Smooth muscle cell (in vitro differentiated cells): ENCODE data around the gene SLC25A21. TPM values are rescaled to one million over a fixed set of nuclear protein-coding genes. Genes with fewer than 3 reads are reported as not detected.

Experiments used
- DNase-seq: peaks from one replicate; lab custom pipeline; 2025; ENCODE audit not compliant: unreplicated experiment; lab: John Stamatoyannopoulos, UW
- H2AFZ ChIP-seq: fragments of 200-600 bp; sonication (generic); 2 replicates; pipeline ENCODE4 v1.6.0; 2016; ENCODE audit warnings: antibody characterized with exemption, low read depth, mild to moderate bottlenecking
- H3F3A ChIP-seq: fragments of 200-600 bp; sonication (generic); 2 replicates; pipeline ENCODE4 v1.6.0; 2017; ENCODE audit warnings: antibody characterized with exemption, low read depth
- H3K27ac ChIP-seq: fragments of 200-600 bp; sonication (generic); 2 replicates; pipeline ENCODE4 v1.5.1; 2016; ENCODE audit warnings: low read depth, mild to moderate bottlenecking
- H3K27me3 ChIP-seq: fragments of 200-600 bp; sonication (generic); 2 replicates; pipeline ENCODE4 v1.6.1; 2016; ENCODE audit warnings: low read depth, mild to moderate bottlenecking
- H3K36me3 ChIP-seq: fragments of 200-600 bp; sonication (generic); 2 replicates; pipeline ENCODE4 v1.5.1; 2016; ENCODE audit warnings: low read depth
- H3K4me1 ChIP-seq: fragments of 200-600 bp; sonication (generic); 2 replicates; pipeline ENCODE4 v1.5.1; 2016; ENCODE audit warnings: low read depth
- H3K4me2 ChIP-seq: fragments of 200-600 bp; sonication (generic); 2 replicates; pipeline ENCODE4 v1.6.0; 2016; ENCODE audit warnings: mild to moderate bottlenecking
- H3K4me3 ChIP-seq: fragments of 200-600 bp; sonication (generic); 2 replicates; pipeline ENCODE4 v1.5.1; 2016; ENCODE audit warnings: mild to moderate bottlenecking
- H3K79me2 ChIP-seq: fragments of 200-600 bp; sonication (generic); 2 replicates; pipeline ENCODE4 v1.6.0; 2016; ENCODE audit warnings: low read depth, mild to moderate bottlenecking
- H3K9ac ChIP-seq: fragments of 200-600 bp; sonication (generic); 2 replicates; pipeline ENCODE4 v1.6.0; 2016; ENCODE audit warnings: low read depth
- H3K9me3 ChIP-seq: fragments of 200-600 bp; sonication (generic); replicated peaks from 2 replicates; pipeline ENCODE4 v1.5.1; 2016; ENCODE audit warnings: low read depth
- H4K20me1 ChIP-seq: fragments of 200-600 bp; sonication (generic); 2 replicates; pipeline ENCODE4 v1.6.0; 2016; ENCODE audit warnings: low read depth
- WGBS: methylation state at CpG from one replicate; pipeline ENCODE4 v1.1.7; 2016; ENCODE audit warnings: low lambda C conversion rate; 5-methylcytosine and 5-hydroxymethylcytosine counted together
- polyA plus RNA-seq: library from polyadenylated mRNA; unstranded; fragments of >200 nt; fragmentation: Nextera tagmentation; extraction: Ambion mirVana; gene quantifications from 2 replicates; pipeline ENCODE4 v1.2.1, GENCODE V29; 2016
- total RNA-seq: library from RNA; depleted of rRNA; stranded (reverse); fragments of >200 nt; gene quantifications from 2 replicates; pipeline ENCODE4 v1.2.3, GENCODE V29; 2014
- TF ChIP-seq, protein P1 (sequence below): fragments of 200-600 bp; sonication (generic); IDR thresholded peaks from 2 replicates; pipeline ENCODE4 v1.5.1; 2017; ENCODE audit warnings: borderline replicate concordance, mild to moderate bottlenecking, antibody characterized with exemption; ENCODE audit not compliant: insufficient read depth, poor library complexity, severe bottlenecking

The SLC25A21 gene
- total and polyA plus RNA-seq, 2 experiments from 2014 or later = 1.1 TPM; not detected in 1

DNA sequence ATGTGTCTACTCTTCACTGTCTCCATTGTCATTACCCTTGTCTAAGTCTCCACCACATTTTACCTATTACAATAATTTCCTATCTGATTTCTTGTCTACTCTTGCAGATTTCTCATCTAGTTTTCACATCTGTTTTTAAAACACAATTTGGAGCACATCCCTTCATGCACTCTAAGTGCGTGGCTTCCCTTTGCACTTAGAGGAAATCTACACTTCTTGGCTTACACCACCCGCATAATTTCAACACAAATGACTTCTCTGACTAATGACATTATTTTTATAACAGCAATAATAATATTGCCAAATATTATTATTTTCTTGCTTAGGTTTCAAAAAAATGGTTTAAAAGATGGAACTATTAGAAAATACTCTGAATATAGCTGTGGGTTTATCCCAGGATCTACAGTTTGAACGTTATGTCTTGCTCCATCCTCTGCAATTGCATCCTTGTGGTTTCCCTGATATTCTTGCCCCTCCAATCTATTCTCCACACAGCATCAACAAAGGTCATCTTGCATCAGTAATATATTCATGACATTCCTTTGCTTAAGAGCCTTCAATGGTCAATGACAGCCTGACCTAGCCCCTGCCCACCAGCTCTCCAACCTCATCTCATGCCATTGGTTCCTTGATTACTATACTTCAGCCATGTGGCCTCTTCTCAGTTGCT is 153.7 kb downstream of the SLC25A21 start:
- H3K27me3 ChIP-seq = no peaks in the 10 kb centered on the region
- no peak overlapping the region for H3K27ac ChIP-seq
- H3K4me1 ChIP-seq = no peaks in the 10 kb centered on the region
- no peak overlapping the region for H3K4me3 ChIP-seq
- H3F3A ChIP-seq = no peaks in the 10 kb centered on the region
- H4K20me1 ChIP-seq = no peaks in the 10 kb centered on the region
- no peak for DNase-seq
- no peaks in the 10 kb centered on the region for H3K9me3 ChIP-seq
- H2AFZ ChIP-seq = no peak overlapping the region
- H3K9ac ChIP-seq = no peak overlapping the region
- no peaks in the 10 kb centered on the region for H3K79me2 ChIP-seq
- WGBS = 83% methylated on average over 3 of the region's 3 CpGs
- H3K4me2 ChIP-seq = no peak overlapping the region
- H3K36me3 ChIP-seq = no peaks in the 10 kb centered on the region
- TF ChIP-seq, protein P1, sequence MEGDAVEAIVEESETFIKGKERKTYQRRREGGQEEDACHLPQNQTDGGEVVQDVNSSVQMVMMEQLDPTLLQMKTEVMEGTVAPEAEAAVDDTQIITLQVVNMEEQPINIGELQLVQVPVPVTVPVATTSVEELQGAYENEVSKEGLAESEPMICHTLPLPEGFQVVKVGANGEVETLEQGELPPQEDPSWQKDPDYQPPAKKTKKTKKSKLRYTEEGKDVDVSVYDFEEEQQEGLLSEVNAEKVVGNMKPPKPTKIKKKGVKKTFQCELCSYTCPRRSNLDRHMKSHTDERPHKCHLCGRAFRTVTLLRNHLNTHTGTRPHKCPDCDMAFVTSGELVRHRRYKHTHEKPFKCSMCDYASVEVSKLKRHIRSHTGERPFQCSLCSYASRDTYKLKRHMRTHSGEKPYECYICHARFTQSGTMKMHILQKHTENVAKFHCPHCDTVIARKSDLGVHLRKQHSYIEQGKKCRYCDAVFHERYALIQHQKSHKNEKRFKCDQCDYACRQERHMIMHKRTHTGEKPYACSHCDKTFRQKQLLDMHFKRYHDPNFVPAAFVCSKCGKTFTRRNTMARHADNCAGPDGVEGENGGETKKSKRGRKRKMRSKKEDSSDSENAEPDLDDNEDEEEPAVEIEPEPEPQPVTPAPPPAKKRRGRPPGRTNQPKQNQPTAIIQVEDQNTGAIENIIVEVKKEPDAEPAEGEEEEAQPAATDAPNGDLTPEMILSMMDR = no peak

DNA sequence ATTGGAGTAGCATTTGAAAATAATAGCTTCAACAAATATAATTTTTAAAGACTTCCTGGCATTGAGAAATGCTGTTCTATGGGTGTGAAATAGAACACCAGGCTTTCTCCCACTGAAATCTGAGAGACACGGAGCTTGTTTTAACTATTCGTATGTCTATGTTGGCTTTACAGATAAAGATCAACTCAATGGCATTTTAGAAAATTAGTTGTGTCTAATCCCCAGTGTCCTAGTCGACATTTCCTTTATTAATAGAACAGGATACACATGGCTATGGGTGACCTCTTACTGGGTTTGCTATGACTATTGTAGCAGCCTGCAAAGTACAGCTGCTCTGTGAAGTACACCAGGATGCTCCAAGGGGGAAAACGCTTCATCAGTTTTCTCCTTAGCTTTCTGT is 159.3 kb downstream of the SLC25A21 start:
- TF ChIP-seq, protein P1 = no peak
- WGBS = 74% methylated on average over 4 of the region's 4 CpGs
- H3F3A ChIP-seq = no peaks in the 10 kb centered on the region

GRCh38 chr14:36998686-36999085 is 173.7 kb downstream of the SLC25A21 start:
- WGBS = 85% methylated on average over 1 of the region's 1 CpG
- H3K9me3 ChIP-seq = no peaks in the 10 kb centered on the region
- TF ChIP-seq, protein P1 = no peak
- no peaks in the 10 kb centered on the region for H3K27me3 ChIP-seq
- no peaks in the 10 kb centered on the region for H3K4me1 ChIP-seq
- no peaks in the 10 kb centered on the region for H4K20me1 ChIP-seq
- no peak overlapping the region for H3K27ac ChIP-seq
- H3K79me2 ChIP-seq = no peaks in the 10 kb centered on the region
- H3K9ac ChIP-seq = no peak overlapping the region
- H3F3A ChIP-seq = no peaks in the 10 kb centered on the region
- no peak overlapping the region for H2AFZ ChIP-seq
- H3K4me3 ChIP-seq = no peak overlapping the region
- DNase-seq = no peak
- H3K36me3 ChIP-seq = no peaks in the 10 kb centered on the region
- no peak overlapping the region for H3K4me2 ChIP-seq

More for the DNA sequence above, 159.3 kb downstream of the SLC25A21 start:
- H3K27me3 ChIP-seq = peaks cover 5% of the 10 kb centered on the region
- no peaks in the 10 kb centered on the region for H3K79me2 ChIP-seq
- no peak overlapping the region for H2AFZ ChIP-seq
- no peak overlapping the region for H3K27ac ChIP-seq
- no peaks in the 10 kb centered on the region for H4K20me1 ChIP-seq
- no peak overlapping the region for H3K4me3 ChIP-seq
- no peaks in the 10 kb centered on the region for H3K4me1 ChIP-seq
- no peak overlapping the region for H3K4me2 ChIP-seq
- no peaks in the 10 kb centered on the region for H3K36me3 ChIP-seq
- DNase-seq = no peak
- H3K9ac ChIP-seq = no peak overlapping the region
- H3K9me3 ChIP-seq = no peaks in the 10 kb centered on the region

DNA sequence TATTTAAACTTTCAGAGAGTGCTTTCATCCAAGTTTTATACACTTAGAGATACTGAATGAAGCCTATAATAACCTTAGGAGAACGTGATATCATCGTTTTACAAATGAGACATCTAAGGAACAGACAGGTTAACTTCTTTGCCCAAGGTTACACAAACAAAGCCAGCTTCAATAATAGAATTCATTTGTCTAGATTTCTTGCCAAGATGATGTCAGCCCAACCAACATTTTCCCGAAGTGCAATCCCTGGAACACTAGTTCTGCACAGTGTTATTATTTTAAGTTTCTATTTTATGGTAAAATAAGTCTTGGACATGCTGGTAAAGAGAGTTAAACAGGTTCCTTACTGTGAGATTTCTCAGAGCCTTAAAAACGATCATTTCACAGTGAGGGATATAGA is 174.6 kb downstream of the SLC25A21 start:
- no peaks in the 10 kb centered on the region for H4K20me1 ChIP-seq
- H3K4me1 ChIP-seq = no peaks in the 10 kb centered on the region
- H3K27me3 ChIP-seq = no peaks in the 10 kb centered on the region
- TF ChIP-seq, protein P1 = no peak
- 69% methylated on average over 4 of the region's 4 CpGs for WGBS
- no peaks in the 10 kb centered on the region for H3K9me3 ChIP-seq
- H3K4me3 ChIP-seq = no peak overlapping the region
- no peak overlapping the region for H3K27ac ChIP-seq
- no peaks in the 10 kb centered on the region for H3K79me2 ChIP-seq
- H3K4me2 ChIP-seq = no peak overlapping the region
- no peak for DNase-seq
- H2AFZ ChIP-seq = no peak overlapping the region
- H3F3A ChIP-seq = no peaks in the 10 kb centered on the region
- H3K36me3 ChIP-seq = no peaks in the 10 kb centered on the region
- H3K9ac ChIP-seq = no peak overlapping the region
